Mucosa of descending colon (tissue), 3 donors: Measurements from ENCODE around the gene AK5. TPM values are rescaled to one million over a fixed set of nuclear protein-coding genes. Genes with fewer than 3 reads are reported as not detected.

Experiments
- ATAC-seq: fragments of 200-7000 bp; cut with Tn5 transposase; one replicate; pipeline ENCODE4 v1.9.1; 2020; ENCODE audit warnings: mild to moderate bottlenecking, moderate library complexity
- DNase-seq, 3 donors: peaks; one replicate each; pipeline ENCODE4 v3.0.0-alpha.2; 2020
- H3K36me3 ChIP-seq: fragments of 200-600 bp; one replicate; pipeline ENCODE4 v1.8.0; 2021; ENCODE audit warnings: low read depth, mild to moderate bottlenecking
- H3K4me1 ChIP-seq: fragments of 200-600 bp; one replicate; pipeline ENCODE4 v1.8.0; 2021; ENCODE audit warnings: low read depth, mild to moderate bottlenecking
- H3K4me3 ChIP-seq: fragments of 200-600 bp; one replicate; pipeline ENCODE4 v1.8.0; 2021; ENCODE audit warnings: mild to moderate bottlenecking
- H3K9me3 ChIP-seq: fragments of 200-600 bp; one replicate; pipeline ENCODE4 v1.8.0; 2021; ENCODE audit warnings: mild to moderate bottlenecking
- CTCF ChIP-seq: fragments of 200-600 bp; IDR thresholded peaks from one replicate; pipeline ENCODE4 v1.8.0; 2022; ENCODE audit warnings: antibody characterized with exemption, mild to moderate bottlenecking
- intact Hi-C, 2 donors: fragments of 100-400 bp; cut with DNase I in 1 of 2; cut with micrococcal nuclease in 1 of 2; formaldehyde crosslinking; loops; one replicate each; pipeline versions ENCODE4 v1.11.0 to v1.11.1; 2022; cut with DNase I, micrococcal nuclease
- total RNA-seq, 3 donors: library from RNA; stranded (reverse); fragmentation: NEBNext Ultra II Directional in 2 of 3; extraction: Animal tissue kit (Norgen Biotek cat#: 25700) in 2 of 3; gene quantifications; one replicate each; pipeline versions ENCODE4 v1.2.1 to v1.2.4, GENCODE V29; 2021 to 2023
- donor health status: DM: no; HTN: no; CAD: no; lungs with moderate emphysema.
- donor health status: DM: no; HTN: no; CAD: no.
- donor health status: DM: no; HTN: yes; CAD: no.

AK5 gene
- total RNA-seq, 3 donors from 2014 or later = 0.51 to 3.0 (median 0.84) TPM

GRCh38 chr1:77584884-77585283 lies 303.1 kb downstream of the AK5 start:
- ATAC-seq = no peak

GRCh38 chr1:77585610-77586314 lies 303.9 kb downstream of the AK5 start:
- no peaks in the 10 kb centered on the region for H3K9me3 ChIP-seq
- no peaks in the 10 kb centered on the region for H3K4me1 ChIP-seq
- no peak overlapping the region for H3K4me3 ChIP-seq
- ATAC-seq (no peak), DNase-seq (no peak)
- no peaks in the 10 kb centered on the region for H3K36me3 ChIP-seq
- intact Hi-C loops = no loop called here
- no peak for TF ChIP-seq CTCF

More at GRCh38 chr1:77584884-77585283, 303.1 kb downstream of the AK5 start:
- Histone ChIP-seq H3K9me3 (no peaks in the 10 kb centered on the region), H3K4me3 (no peak overlapping the region), H3K36me3 (no peaks in the 10 kb centered on the region), H3K4me1 (no peaks in the 10 kb centered on the region)
- no peak for TF ChIP-seq CTCF
- DNase-seq = no peak
- intact Hi-C loops = no loop called here

- DNase-seq (no peak), ATAC-seq (no peak)
- no peak for TF ChIP-seq CTCF
- H3K4me3 ChIP-seq = no peak overlapping the region
- no peaks in the 10 kb centered on the region for H3K4me1 ChIP-seq
- H3K9me3 ChIP-seq = no peaks in the 10 kb centered on the region
- no peaks in the 10 kb centered on the region for H3K36me3 ChIP-seq
- intact Hi-C loops = no loop called here
Observed at GRCh38 chr1:77589231-77589630, 307.4 kb downstream of the AK5 start.

- H3K36me3 ChIP-seq = no peaks in the 10 kb centered on the region
- no peak for ATAC-seq
- TF ChIP-seq CTCF = no peak
- intact Hi-C loops = no loop called here
- no peak overlapping the region for H3K4me3 ChIP-seq
- H3K9me3 ChIP-seq = no peaks in the 10 kb centered on the region
- no peaks in the 10 kb centered on the region for H3K4me1 ChIP-seq
- no peak for DNase-seq
Observed at GRCh38 chr1:77590651-77591050, 308.8 kb downstream of the AK5 start.

- no peaks in the 10 kb centered on the region for H3K9me3 ChIP-seq
- H3K4me3 ChIP-seq = no peak overlapping the region
- no peak for DNase-seq
- intact Hi-C loops = no loop called here
- H3K4me1 ChIP-seq = no peaks in the 10 kb centered on the region
- TF ChIP-seq CTCF = no peak
- peak; percentile 27 for ATAC-seq
- H3K36me3 ChIP-seq = no peaks in the 10 kb centered on the region
Observed at GRCh38 chr1:77592906-77593305, 311.1 kb downstream of the AK5 start.
